NCI-H2081 (cell line): Measurements from ENCODE around the gene PRODH2.
"Not testable (repeated sequence)": the region's sequence is repeated elsewhere in the genome, so short reads cannot be mapped to it uniquely, and the experiment has no call there.

Experiments used
- DNase-seq, 2 experiments: peaks; one replicate each; lab custom pipeline; 2025; lab: John Stamatoyannopoulos, UW

The PRODH2 gene

DNA sequence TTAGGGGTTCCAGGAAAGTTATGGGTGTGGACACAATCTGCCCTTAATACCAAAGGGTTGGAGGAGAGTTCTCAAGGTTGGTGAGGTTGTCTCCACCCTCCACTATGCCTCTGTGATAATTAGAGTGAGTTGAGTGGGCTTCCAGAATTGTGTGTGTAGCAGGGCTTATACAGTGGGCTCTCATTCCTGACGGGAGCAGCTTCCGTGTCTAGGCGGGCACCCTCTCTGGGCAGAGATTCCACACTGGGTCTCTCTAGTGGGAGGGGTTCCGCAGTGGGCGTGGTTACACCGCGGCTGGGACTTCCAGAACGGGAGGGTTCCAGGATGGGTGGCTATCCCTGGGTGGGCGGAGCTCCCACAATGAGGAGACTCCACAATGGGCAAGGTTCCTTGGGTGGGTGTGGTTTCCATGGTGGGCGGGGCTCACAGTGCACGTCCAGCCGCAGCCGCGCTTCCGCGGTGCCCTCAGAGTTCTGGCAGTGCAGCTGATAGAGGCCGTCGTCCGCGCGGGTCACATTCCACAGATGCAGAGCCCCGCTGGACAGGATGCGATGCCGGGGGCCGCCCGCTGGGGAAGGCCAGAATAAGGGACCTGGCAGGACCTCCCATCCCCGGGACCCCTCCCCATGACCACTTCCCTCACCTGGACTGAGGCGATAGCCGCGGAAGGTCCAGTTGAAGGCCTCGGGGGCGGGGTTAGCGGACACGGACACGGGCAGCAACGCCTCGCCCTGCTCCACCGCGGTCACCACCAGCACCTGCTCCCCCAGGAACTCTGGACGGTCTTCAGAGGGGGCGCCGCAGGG, 31.2 kb upstream of the PRODH2 start:
- no peak for DNase-seq

DNA sequence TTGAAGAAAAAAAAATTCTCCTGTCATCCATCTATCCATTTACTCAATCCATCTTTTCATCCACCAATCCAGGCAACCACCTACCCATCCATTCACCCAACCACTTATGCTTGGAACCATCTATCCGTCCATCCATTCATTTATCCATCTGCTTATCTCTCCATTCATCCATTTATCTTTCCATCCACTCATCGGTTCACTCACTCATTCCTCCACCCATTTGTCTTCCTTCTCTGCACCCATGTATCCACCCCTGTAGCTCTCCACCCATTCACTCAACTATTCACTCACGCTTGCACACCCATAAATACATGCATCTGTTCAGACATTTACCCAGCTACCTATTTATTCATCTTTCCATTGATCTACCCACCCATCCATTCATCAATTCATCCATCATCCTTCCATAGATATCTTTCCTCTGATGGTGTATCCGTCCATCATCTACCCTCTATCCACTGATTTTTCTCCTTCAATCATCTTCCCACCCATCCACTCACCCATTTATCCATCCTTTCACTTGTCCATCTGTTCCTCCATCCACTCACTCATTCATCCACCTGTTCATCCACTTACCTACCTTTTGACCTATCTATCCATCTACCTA, 30.1 kb upstream of the PRODH2 start:
- DNase-seq = no peak

DNA sequence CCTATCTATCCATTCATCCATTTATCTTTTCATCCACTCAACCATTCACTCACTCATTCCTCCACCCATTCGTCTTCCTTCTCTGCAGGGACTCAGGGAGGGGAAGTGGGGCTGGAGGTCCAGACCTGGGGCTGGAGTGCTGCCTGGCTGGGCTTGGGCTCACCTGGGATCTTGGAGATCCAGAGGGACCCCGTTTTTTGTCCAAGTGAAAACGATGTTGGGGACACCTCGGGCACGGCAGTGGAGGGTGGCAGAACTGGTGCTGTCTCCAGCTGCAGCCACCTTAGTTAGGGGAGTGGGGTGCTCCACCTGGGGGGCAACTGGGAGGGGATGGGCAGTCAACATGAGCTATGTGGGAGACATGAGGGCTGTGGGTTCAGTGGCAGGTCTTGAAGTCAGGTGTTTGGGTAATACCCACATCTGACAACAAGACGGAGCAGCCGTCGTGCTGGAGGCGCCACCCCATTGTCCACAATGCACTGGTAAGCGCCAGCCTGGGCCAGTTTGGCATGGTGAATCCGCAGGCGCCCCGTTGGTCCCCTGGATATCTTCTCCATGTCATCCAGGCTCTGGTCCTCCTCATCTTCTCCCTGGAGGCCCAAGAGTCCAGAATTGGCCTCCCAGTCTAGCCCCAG, 29.4 kb upstream of the PRODH2 start:
- no peak for DNase-seq

DNA sequence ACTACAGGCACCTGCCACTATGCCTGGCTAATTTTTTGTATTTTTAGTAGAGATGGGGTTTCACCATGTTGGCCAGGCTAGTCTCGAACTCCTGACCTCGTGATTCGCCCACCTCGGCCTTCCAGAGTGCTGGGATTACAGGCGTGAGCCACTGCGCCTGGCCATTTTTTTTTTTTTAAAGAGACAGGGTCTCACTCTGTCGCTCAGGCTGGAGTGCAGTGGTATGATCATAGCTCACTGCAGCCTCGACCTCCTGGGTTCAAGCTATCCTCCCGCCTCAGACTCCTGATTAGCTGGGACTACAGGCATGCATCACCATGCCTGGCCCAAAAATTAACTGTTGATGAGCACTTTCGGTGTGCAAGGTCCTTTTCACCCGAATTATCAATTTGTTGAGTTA, 23.5 kb upstream of the PRODH2 start:
- not testable (repeated sequence) for DNase-seq

DNA sequence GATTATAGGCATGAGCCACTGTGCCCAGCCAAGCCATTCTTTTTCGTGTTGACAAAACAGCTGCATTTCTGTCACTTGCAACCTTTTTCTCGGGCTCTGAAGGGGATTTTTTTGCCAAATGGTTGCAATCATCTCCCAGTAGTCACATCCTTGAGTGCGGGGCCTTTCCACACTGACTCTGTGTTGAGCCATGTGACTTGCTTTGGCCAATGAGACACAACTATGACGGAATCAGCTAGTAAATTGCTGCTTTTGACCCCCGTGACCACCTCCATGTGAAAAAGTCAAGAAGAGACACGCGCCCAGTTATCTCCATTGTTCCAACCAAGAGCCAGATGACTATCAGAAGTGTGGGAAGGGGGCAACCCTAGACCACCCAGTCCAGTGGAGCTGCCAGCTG, 21.3 kb upstream of the PRODH2 start:
- no peak for DNase-seq

DNA sequence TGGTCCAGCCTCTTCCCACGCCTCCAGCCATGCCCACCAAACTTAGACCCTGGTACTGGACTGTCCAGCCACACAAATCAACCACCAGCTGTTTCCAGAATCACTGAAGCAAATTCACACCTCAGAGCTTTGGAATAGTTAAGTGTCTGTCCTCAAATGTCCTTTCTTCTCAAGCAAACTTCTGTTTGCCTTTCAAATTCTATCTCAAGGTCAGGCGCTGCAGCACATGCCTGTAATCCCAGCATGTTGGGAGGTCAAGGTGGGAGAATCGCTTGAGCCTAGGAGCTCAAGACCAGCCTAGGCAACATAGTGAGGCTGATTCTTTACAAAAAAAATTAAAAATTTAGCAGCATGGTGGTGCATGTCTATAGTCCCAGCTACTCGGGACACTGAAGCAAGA, 19.4 kb upstream of the PRODH2 start:
- no peak for DNase-seq

DNA sequence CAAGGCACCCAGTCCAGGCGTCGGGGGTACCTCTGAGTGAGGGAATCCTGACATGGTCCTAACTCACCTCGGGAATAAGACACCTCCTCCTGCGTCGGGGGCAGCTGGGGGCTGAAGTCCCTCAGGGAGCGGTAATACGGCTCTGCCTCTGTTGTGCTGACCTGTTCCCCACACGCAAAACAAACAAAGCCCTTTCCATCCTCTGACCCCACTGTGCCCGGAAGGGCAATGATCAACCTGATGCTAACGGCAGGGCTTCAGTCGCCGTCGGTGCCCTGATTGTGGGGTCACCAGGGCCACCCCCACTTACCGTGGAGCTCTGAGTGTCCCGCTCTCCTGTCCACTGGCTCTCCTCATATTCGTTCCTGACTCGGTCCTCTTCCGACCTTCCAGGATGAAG, 18.3 kb upstream of the PRODH2 start:
- DNase-seq = no peak

DNA sequence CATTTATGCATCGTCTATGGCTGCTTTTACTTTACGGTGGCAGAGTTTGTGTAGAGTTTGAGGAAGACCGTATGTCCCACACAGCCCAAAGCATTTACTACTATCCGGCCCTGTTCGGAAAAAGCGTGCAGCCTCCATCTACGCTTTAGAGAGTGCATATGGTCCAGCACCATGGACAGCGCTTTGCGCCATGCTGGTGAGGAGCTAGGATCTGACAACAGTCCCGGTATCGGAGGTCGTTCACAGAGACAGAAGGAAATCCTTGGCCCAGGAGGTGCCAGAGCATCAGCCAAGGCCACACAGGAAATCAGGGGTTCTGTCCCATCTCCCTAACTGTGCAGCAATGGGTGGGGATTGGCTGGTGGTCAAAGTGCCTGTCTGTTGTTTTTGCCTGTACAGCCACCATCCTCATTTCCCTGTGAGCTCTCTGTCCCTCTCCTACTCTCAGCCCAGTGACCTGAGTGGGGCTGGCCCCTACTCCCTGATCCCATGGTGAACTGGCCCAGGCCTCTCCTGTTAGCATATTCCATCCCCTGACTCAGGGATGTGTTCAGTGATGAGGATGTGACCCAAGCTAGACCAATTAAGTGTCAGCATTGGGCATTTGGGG, 16.2 kb upstream of the PRODH2 start:
- DNase-seq = no peak

DNA sequence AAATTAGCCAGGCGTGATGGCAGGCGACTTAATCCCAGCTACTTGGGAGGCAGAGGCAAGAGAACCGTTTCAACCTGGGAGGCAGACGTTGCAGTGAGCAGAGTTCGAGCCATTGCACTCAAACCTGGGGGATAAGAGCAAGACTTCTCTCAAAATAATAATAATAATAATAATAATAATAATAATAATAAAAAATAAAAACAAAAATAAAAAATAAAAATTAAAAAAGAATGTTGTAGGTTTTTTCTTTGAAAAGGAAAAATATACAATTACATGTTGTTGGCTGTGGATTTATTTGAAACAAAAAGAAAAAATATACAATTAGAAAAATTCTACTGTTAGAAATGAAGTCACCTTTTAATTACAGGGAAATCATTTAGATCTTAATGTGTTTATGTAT, 11.5 kb upstream of the PRODH2 start:
- DNase-seq = no peak

DNA sequence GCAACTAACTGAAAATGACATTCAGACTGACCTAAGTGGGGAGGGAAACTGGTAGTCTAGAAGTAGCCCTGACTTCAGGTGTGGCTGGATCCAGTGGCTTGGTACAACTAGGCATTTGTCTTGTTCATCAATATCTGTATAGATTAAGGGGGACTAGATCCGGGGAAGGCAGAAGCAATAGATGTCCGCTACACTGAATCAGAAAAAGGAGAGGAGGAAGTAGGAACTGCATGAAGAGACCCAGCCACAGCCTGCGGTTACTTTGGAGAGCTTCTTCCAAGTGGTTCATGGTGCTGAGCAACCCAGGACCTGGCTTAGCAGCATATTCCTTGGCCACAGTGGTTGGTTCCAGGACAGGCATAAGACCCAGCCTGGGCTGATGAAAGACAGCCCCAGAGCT, 9.9 kb upstream of the PRODH2 start:
- DNase-seq = no peak

DNA sequence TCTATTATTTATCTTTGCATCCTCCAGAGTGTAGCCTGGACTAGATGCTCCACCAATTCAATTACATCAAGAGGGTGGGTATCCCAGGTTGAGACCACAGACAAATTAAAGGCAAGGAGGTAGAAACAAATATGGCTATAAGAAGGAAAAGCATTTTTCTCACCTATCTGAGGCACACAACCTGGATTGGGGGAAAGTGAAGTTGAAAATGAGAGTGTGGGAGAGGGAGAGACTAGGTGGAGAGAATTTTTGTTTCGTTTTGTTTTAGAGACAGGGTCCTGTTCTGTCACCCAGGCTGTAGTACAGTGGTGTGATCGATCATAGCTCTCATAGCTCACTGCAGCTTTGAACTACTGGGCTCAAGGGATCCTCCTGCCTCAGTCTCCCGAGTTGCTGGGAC, 5.8 kb upstream of the PRODH2 start:
- DNase-seq = no peak

DNA sequence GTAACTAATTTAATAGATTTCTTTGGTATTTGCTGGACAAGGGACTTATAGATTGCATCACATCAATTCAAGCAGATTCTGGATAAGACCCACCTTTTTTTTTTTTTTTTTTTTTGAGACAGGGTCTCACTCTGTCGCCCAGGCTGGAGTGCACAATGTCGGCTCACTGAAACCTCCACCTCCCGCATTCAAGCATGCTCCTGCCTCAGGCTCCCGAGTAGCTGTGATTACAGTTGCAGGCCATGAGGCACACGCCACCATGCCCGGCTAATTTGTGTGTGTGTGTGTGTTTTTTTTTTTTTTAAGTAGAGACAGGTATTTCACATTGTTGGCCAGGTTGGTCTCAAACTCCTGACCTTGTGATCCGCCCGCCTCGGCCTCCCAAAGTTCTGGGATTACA, 4.2 kb upstream of the PRODH2 start:
- DNase-seq = no peak

DNA sequence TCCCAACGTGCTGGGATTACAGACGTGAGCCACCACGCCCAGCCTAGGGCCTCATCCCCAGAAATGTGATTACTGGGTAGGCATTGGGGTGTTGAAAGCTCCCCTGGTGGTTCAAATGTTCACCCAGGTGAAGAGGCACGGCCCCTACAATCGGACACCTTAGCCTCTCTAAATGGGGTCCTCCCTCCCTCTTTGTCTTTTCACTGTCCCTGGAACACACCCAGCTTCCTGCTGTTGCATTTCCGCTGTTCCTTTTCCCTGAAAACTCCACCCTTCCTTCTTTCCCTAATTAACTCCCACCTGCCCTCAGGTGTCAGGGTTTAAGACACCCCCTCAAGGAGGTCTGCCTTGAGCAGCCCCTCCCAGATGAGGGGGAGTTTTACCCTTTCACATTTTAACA, 3.6 kb upstream of the PRODH2 start:
- peak in 1 of 2 experiments; percentile 11 for DNase-seq

DNA sequence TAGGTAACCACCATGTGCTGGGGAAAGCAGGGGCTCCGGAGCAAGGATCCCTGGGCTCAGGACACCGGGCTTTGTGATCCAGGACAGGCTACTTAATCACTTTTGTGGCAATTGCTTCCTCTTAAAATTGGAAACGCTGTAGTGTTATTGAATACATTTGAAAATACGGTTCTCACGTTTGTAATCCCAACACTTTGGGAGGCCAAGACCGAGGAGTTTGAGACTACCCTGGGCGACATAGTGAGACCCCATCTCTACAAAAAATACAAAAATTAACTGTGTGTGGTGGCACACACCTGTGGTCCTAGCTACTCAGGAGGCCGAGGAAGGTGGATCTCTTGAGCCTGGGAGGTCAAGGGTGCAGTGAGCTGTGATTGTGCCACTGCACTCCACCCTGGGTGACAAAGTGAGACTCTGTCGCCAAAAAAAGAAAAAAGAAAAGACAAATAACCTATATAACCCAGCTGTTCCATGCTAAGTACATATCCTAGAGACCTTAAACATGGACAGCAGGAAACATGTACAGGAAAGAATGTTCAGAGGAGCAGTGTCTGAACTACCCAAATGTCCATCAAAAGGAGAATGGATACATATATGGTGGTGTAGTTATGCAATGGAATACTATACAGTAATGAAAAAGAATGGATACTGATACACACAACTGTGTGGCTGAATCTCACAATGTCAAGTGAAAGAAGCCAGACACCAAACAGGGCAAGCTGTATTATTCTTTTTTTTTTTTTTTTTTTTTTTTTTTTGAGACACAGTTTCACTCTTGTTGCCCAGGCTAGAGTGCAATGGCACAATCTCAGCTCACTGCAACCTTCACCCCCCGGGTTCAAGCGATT, 622 bp upstream of the PRODH2 start:
- no peak for DNase-seq

DNA sequence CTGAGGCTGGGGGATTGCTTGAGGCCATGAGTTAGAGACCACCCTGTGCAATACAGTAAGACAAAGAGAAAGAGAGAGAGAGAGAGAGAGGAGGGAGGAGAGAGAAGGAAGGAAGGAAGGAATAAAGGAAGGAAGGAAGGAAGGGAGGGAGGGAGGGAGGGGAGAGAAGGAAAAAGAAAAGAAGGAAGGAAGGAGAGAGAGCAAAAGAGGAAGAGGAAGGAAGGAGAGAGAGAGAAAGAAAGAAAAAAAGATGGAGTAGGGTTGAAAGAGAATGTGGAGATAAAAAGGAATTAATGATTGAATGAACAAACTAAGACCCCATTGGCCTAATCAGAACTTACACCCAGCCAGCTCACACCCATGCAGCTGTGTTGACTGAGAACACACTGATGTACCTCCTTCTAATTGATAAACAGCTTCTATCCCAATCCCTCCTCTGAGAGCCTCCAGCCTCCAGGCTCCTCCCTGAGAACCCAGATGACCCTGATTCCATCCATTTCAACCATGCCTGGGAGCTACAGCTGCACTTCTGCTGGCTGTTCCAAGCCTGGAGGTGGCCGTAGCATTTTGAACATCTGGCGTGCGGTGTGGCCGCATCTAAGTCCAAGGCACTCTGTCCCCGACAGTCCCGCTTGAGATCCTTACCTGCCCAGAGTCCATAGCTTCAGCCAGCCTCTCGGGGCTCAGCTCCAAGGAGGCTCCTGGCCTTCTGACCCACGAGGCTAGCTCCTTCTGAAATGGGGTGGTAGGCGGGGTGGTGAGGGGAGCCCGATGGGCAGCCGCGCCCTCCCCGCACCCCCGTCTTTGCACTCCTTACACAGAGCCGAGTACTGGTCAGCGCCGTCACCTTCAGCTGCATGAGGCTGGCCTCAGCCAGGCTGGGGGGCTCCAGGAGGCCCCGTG, 1.1 kb downstream of the PRODH2 start:
- no peak for DNase-seq

DNA sequence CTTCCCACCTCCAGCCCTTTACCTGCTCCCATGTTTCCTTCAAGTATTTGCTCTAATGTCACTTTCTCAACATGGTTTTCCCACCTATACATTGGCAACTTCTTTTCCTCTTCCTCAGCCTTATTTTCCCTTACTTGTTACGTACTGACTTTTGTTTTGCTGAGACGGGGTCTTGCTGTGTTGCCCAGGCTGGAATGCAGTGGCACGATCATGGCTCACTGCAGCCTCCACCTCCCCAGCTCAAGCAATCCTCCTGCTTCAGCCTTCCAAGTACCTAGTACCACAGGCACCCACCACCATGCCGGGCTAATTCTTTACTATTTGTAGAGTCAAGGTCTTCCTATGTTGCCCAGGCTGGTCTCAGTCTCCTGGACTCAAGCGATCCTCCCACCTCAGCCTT, 5.0 kb downstream of the PRODH2 start:
- no peak for DNase-seq

DNA sequence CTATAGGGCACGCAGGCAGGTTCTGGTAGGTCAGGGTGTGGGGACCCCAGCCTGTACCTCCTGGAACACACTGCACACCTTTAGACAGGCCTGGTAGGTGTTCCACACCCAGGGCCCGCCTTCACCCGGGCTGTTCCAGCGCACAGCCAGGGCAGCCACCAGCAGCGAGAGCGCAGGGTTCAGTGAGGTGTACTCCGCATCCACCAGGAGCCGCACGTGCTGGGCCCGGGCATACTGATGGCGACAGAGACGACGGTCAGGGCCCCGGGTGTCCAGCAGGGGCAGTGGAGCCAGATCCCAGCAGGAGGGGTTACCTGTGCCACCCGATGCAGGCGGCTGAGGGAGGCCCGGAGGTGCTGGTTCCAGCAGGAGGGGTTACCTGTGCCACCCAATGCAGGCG, 6.0 kb downstream of the PRODH2 start:
- DNase-seq = no peak

DNA sequence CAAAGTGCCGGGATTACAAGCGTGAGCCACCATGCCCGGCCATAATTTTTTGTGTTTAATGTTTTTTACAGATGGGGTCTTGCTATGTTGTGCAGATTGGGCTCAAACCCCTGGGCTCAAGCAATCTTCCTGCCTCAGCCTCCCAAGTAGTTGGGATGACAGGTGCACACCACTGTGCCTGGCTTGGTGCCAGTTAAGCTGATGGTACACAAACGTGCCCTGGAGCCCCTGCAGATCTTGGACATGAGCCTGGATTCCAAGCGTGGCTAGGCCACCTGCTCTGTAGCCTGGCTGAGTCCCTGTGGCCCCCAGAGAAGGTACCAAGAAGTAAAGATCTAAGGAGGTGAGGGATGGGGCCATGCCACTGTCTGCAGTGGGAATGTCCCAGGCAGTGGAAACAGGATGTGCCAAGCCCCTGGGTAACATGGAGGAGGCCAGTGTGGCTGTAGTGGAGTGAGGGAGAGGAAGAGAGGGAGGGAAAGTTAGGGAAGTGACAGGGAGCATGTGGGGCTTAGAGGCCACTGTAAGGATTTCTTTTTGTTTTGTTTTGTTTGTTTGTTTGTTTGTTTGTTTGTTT, 7.0 kb downstream of the PRODH2 start:
- DNase-seq = peak; percentile 65 to 86

DNA sequence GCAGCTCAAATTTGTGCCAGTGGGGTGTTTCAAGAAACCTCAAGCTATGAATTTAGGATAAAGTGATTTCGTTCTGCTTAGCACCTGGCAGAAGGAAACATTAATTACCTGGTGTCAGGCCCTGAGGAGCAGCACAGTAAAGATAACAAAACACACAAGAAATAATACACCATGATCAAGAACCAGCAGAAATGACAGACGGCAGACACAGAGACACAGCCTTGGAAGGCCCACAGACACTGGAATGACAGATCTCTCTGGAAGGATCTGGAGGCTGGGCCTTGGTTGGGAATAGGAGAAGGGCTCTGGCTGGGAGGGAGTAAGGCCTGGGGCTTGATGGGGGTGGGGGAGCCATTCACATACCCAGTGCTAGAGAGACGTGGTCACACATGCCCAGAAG, 10.8 kb downstream of the PRODH2 start:
- no peak for DNase-seq

DNA sequence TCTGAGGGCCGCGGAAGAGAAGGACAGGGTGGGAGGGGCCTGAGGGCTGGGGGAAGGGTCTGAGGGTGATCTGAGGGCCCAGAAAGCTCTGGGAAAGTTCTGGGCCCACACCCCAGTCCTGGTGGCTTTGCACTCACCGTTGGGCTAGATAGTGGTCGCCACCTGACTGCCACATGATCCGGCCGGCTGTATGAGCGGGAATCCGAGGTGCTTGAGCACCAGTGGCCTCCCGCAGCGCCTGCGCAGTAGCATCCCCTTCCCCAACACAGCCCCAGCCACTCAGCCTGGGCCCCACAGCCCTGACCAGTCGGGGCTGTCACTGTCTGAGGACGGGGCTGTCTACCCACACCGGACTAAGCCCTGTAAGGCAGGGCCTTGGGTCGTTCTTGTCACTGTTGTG, 15.0 kb downstream of the PRODH2 start:
- DNase-seq = no peak
